PC-3 (cell line): ENCODE results near the gene LYPLA2.

Source experiments
- EZH2 ChIP-seq: fragments of 300-600 bp; sonication (generic); IDR thresholded peaks from one replicate; pipeline ENCODE4 v1.6.1; 2017; ENCODE audit warnings: antibody characterized with exemption, mild to moderate bottlenecking, low read length; ENCODE audit not compliant: unreplicated experiment
- TF ChIP-seq, protein P1 (sequence below): fragments of 300-600 bp; sonication (generic); conservative IDR thresholded peaks from 2 replicates; pipeline ENCODE4 v1.5.1; 2017; ENCODE audit warnings: antibody characterized with exemption, low read depth, mild to moderate bottlenecking, low read length

DNA sequence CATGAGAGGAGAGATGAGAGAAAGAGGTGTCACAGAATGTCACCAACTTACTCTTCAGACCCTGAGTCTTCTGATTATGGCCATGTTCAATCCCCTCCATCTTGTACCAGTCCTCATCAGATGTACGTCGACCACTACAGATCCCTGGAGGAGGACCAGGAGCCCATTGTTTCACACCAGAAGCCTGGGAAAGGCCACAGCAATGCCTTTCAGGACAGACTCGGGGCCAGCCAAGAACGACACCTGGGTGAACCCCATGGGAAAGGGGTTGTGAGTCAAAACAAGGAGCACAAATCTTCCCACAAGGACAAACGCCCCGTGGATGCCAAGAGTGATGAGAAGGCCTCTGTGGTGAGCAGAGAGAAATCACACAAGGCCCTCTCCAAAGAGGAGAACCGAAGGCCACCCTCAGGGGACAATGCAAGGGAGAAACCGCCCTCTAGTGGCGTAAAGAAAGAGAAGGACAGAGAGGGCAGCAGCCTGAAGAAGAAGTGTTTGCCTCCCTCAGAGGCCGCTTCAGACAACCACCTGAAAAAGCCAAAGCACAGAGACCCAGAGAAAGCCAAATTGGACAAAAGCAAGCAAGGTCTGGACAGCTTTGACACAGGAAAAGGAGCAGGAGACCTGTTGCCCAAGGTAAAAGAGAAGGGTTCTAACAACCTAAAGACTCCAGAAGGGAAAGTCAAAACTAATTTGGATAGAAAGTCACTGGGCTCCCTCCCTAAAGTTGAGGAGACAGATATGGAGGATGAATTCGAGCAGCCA is 39.7 kb upstream of the LYPLA2 start:
- TF ChIP-seq EZH2 = no peak
- TF ChIP-seq, protein P1, sequence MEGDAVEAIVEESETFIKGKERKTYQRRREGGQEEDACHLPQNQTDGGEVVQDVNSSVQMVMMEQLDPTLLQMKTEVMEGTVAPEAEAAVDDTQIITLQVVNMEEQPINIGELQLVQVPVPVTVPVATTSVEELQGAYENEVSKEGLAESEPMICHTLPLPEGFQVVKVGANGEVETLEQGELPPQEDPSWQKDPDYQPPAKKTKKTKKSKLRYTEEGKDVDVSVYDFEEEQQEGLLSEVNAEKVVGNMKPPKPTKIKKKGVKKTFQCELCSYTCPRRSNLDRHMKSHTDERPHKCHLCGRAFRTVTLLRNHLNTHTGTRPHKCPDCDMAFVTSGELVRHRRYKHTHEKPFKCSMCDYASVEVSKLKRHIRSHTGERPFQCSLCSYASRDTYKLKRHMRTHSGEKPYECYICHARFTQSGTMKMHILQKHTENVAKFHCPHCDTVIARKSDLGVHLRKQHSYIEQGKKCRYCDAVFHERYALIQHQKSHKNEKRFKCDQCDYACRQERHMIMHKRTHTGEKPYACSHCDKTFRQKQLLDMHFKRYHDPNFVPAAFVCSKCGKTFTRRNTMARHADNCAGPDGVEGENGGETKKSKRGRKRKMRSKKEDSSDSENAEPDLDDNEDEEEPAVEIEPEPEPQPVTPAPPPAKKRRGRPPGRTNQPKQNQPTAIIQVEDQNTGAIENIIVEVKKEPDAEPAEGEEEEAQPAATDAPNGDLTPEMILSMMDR = peak; percentile 82
